Endothelial cell of umbilical vein (primary cell): ENCODE measurements around the gene LRTM2. TPM values are rescaled to one million over a fixed set of nuclear protein-coding genes. Genes with fewer than 3 reads are reported as not detected.

ENCODE experiments used
- BruUV-seq: library from RNA; stranded (reverse); fragments of 400-500 nt; replicated peaks from 2 replicates; lab custom pipeline; 2021; lab: Mats Ljungman, UMichigan
- CTCF ChIA-PET: fragments of 300-600, 350-600 bp; sonication (Branson Sonifier 250); formaldehyde crosslinking; loops from one replicate; lab custom pipeline; 2021; ENCODE audit warnings: antibody characterized with exemption, inconsistent platforms; lab: Charles Lee
- POLR2A ChIA-PET: fragments of 300-600, 350-600 bp; sonication (Branson Sonifier 250); formaldehyde crosslinking; loops from one replicate; lab custom pipeline; 2021; ENCODE audit warnings: antibody characterized with exemption, inconsistent platforms; lab: Charles Lee
- DNase-seq: peaks from one replicate; pipeline ENCODE4 v3.0.0-alpha.2; 2011; ENCODE audit warnings: low read depth, low spot score
- FAIRE-seq: peaks from 2 replicates; lab custom pipeline; 2011; peaks lifted over from hg19 to GRCh38; lab: Jason Lieb, UNC
- H2AFZ ChIP-seq: 2 replicates; pipeline ENCODE4 v1.6.0; 2012; ENCODE audit warnings: low read depth, low read length, control low read depth, inconsistent platforms
- H3K27ac ChIP-seq: 2 replicates; pipeline ENCODE4 v1.5.1; 2011; ENCODE audit warnings: low read depth, mild to moderate bottlenecking, control low read depth, low read length, moderate library complexity; ENCODE audit not compliant: insufficient read depth
- H3K27me3 ChIP-seq, 2 experiments: 2 replicates each; pipeline versions ENCODE4 v1.6.0 to v1.6.1; 2011; ENCODE audit warnings: low read length in 2 of 2, mixed read lengths in 1 of 2; ENCODE audit not compliant: control insufficient read depth in 2 of 2, insufficient read depth in 2 of 2
- H3K36me3 ChIP-seq, 2 experiments: 2 replicates in 1 of 2; 3 replicates in 1 of 2; pipeline ENCODE4 v1.5.1; 2011; ENCODE audit warnings: low read length in 2 of 2, mild to moderate bottlenecking in 1 of 2, moderate library complexity in 1 of 2; ENCODE audit not compliant: control insufficient read depth in 2 of 2, insufficient read depth in 2 of 2; ENCODE audit errors: extremely low read depth in 1 of 2
- H3K4me1 ChIP-seq: 3 replicates; pipeline ENCODE4 v1.5.1; 2011; ENCODE audit warnings: mild to moderate bottlenecking, low read length; ENCODE audit not compliant: control insufficient read depth, insufficient read depth; ENCODE audit errors: extremely low read depth
- H3K4me2 ChIP-seq: 2 replicates; pipeline ENCODE4 v1.6.1; 2011; ENCODE audit warnings: low read length, control low read depth, mixed read lengths; ENCODE audit not compliant: insufficient read depth
- H3K4me3 ChIP-seq, 3 experiments: fragments of 200-600 bp in 1 of 3; sonication (generic), shearing (Covaris generic) in 1 of 3; replicated peaks in 1 of 3; 2 replicates each; pipeline ENCODE4 v1.5.1; 2011 to 2016; ENCODE audit warnings: control low read depth in 3 of 3, low read length in 3 of 3, mild to moderate bottlenecking in 2 of 3, inconsistent platforms in 1 of 3, low read depth in 1 of 3, moderate library complexity in 1 of 3; ENCODE audit not compliant: insufficient read depth in 1 of 3
- H3K79me2 ChIP-seq: 2 replicates; pipeline ENCODE4 v1.6.0; 2012; ENCODE audit warnings: low read length, inconsistent platforms; ENCODE audit not compliant: control insufficient read depth, insufficient read depth
- H3K9ac ChIP-seq: replicated peaks from 2 replicates; pipeline ENCODE3; 2011; ENCODE audit warnings: low read length, control low read depth; ENCODE audit not compliant: insufficient read depth; ENCODE audit errors: extremely low read depth
- H3K9me1 ChIP-seq: replicated peaks from 3 replicates; pipeline ENCODE4 v1.6.0; 2011; ENCODE audit warnings: mild to moderate bottlenecking, low read length; ENCODE audit not compliant: control insufficient read depth, insufficient read depth; ENCODE audit errors: extremely low read depth
- H3K9me3 ChIP-seq: replicated peaks from 2 replicates; pipeline ENCODE4 v1.5.1; 2012; ENCODE audit warnings: low read length, inconsistent platforms; ENCODE audit not compliant: control insufficient read depth, insufficient read depth
- H4K20me1 ChIP-seq: replicated peaks from 2 replicates; pipeline ENCODE3; 2011; ENCODE audit warnings: mild to moderate bottlenecking, low read length; ENCODE audit not compliant: control insufficient read depth, insufficient read depth; ENCODE audit errors: extremely low read depth
- CTCF ChIP-seq, 2 donors: IDR thresholded peaks; 1 replicate in 1 of 2; 2 replicates in 1 of 2; pipeline ENCODE4 v1.5.1; 2011; ENCODE audit warnings: low read length in 2 of 2, mild to moderate bottlenecking in 2 of 2, moderate library complexity in 2 of 2, control low read depth in 1 of 2, inconsistent platforms in 1 of 2, low read depth in 1 of 2; ENCODE audit not compliant: insufficient read depth in 1 of 2; ENCODE audit errors: extremely low read depth in 1 of 2
- EZH2 ChIP-seq: IDR thresholded peaks from 2 replicates; pipeline ENCODE4 v1.6.1; 2012; ENCODE audit warnings: borderline replicate concordance, low read depth, mild to moderate bottlenecking, moderate library complexity, low read length, inconsistent platforms; ENCODE audit not compliant: severe bottlenecking
- FOS ChIP-seq: IDR thresholded peaks from 2 replicates; pipeline ENCODE4 v1.6.1; 2011; ENCODE audit warnings: mild to moderate bottlenecking, low read length, moderate library complexity, borderline replicate concordance; ENCODE audit not compliant: insufficient read depth
- GATA2 ChIP-seq: IDR thresholded peaks from 2 replicates; pipeline ENCODE4 v1.7.0; 2011; ENCODE audit warnings: low read depth, mild to moderate bottlenecking, moderate library complexity, mixed read lengths, low read length; ENCODE audit not compliant: insufficient read length, insufficient read depth
- JUN ChIP-seq: IDR thresholded peaks from 2 replicates; pipeline ENCODE4 v1.6.1; 2011; ENCODE audit warnings: borderline replicate concordance, low read depth; ENCODE audit not compliant: insufficient read length, insufficient read depth
- MYC ChIP-seq: IDR thresholded peaks from one replicate; pipeline ENCODE4 v1.6.1; 2011; ENCODE audit warnings: mild to moderate bottlenecking, low read depth, low read length
- POLR2A ChIP-seq: IDR thresholded peaks from 2 replicates; pipeline ENCODE4 v1.6.1; 2012; ENCODE audit warnings: low read depth, mild to moderate bottlenecking, control low read depth, low read length
- POLR2AphosphoS5 ChIP-seq: IDR thresholded peaks from 2 replicates; pipeline ENCODE4 v1.6.1; 2012; ENCODE audit warnings: low read depth, mild to moderate bottlenecking, control low read depth, low read length, moderate library complexity; ENCODE audit not compliant: insufficient read depth
- dilution Hi-C: fragments of 300-500 bp; cut with MboI; formaldehyde crosslinking; loops from one replicate; pipeline ENCODE4 v1.15.0; 2019; ENCODE audit warnings: low sequenced_read_pairs; ENCODE audit not compliant: extremely low pct_ligation_motif_present
- intact Hi-C: fragments of 100-400 bp; cut with micrococcal nuclease; formaldehyde crosslinking; loops from one replicate; pipeline ENCODE4 v1.10.0; 2022
- polyA plus RNA-seq, 4 experiments: library from polyadenylated mRNA; depleted of rRNA in 3 of 4; stranded (reverse) in 3 of 4; unstranded in 1 of 4; fragments of >200 nt; gene quantifications; 2 replicates each; pipeline versions ENCODE4 v1.2.1 to v1.2.3, GENCODE V29; 2011 to 2012; ENCODE audit warnings: missing spikeins in 1 of 4
- total RNA-seq: library from RNA; stranded (reverse); gene quantifications from 2 replicates; pipeline ENCODE4 v1.2.3, GENCODE V29; 2021
- TF ChIP-seq, protein P1 (sequence below): IDR thresholded peaks from 2 replicates; pipeline ENCODE4 v1.6.1; 2011; ENCODE audit not compliant: insufficient read depth, insufficient read length

LRTM2 gene
- total and polyA plus RNA-seq, 2 donors (not counting 3 experiments of a cell fraction or from before 2014, with no cell fraction given): not detected

GRCh38 chr12:1825382-1826102 lies 5.2 kb downstream of the LRTM2 start:
- TF ChIP-seq FOS (no peak), EZH2 (no peak), CTCF (IDR thresholded peaks at IDR 0.05; ENCODE audit: extremely low read depth in 1 of 2, insufficient read depth in 1 of 2, low read depth in 1 of 2, low read length in 2 of 2) (no peak), JUN (no peak), POLR2A (no peak), POLR2AphosphoS5 (no peak), GATA2 (no peak), MYC (no peak)
- TF ChIP-seq, protein P1, sequence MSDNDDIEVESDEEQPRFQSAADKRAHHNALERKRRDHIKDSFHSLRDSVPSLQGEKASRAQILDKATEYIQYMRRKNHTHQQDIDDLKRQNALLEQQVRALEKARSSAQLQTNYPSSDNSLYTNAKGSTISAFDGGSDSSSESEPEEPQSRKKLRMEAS: no peak
- Histone ChIP-seq H3K36me3 (no peaks in the 10 kb centered on the region), H3K4me1 (no peaks in the 10 kb centered on the region), H2AFZ (no peak overlapping the region), H3K79me2 (no peaks in the 10 kb centered on the region), H3K9me3 (no peaks in the 10 kb centered on the region), H3K4me2 (no peak overlapping the region), H3K9me1 (no peaks in the 10 kb centered on the region), H3K27me3 (peaks cover 15 to 22% of the 10 kb centered on the region in 2 experiments), H3K9ac (no peak overlapping the region), H3K4me3 (no peak overlapping the region), H3K27ac (no peak overlapping the region), H4K20me1 (no peaks in the 10 kb centered on the region)
- intact Hi-C loops: no loop called here
- dilution Hi-C loops: no loop called here
- no TSS peak for BruUV-seq
- FAIRE-seq (no peak), DNase-seq (no peak)
- ChIA-PET CTCF (interaction anchor here (1.2 kb wide), 1 partner anchor 114 kb away, joined by 3 read pairs; no protein-coding TSS in a partner anchor), POLR2A (no interaction called here)
